Measurements from ENCODE around the gene CD300LG.

DNA sequence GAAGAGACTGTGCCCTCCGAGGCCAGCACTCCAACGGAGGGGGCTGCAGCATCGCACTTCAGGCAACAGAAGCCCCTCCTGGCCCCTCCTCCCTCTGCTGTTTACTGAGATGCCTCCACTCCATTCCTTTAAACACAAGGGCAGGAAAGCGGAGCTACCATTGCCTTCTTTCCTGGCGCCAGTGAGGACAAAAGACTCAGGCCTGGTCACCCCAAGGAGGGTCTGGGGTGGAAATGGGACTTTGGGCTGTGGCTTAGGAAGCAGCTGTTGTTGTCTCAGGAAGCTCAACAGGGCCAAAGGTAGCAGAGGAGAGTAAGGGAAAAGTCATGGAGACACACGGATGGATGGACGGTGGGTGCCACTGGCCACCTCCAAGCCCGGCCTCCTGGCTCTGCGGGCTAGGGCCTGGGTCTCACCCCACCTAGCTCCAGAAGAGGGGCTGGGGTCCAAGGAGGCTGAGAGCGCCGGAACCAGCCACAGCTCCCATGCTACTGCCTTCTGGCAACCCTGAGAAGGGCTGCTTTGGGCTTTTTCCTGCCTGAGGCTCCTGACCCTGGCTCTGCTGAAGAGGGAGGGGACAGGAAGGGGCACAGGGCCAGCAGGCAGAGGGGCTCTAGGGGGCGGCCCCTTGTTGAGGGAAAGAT, 11.1 kb downstream of the CD300LG start:
- TF ChIP-seq POLR2A (IDR thresholded peaks at IDR 0.05; ENCODE audit: low read length) (no peak), GATA1 (IDR thresholded peaks at IDR 0.05; ENCODE audit: low read depth, low read length) (no peak)
